22Rv1 (cell line): ENCODE results near the gene FNBP1.

Source experiments
- H3K27ac ChIP-seq: fragments of 450-650 bp; 2 replicates; pipeline ENCODE4 v1.5.1; 2017
- CTCF ChIP-seq: fragments of 450-650 bp; IDR thresholded peaks from 2 replicates; pipeline ENCODE4 v1.5.1; 2017; ENCODE audit warnings: mild to moderate bottlenecking
- ZFX ChIP-seq: fragments of 450-650 bp; IDR thresholded peaks from 2 replicates; pipeline ENCODE4 v1.6.1; 2017; ENCODE audit warnings: antibody characterized with exemption, borderline replicate concordance

FNBP1 gene

GRCh38 chr9:129871046-129871445, 171.9 kb downstream of the FNBP1 start:
- TF ChIP-seq CTCF = no peak
- TF ChIP-seq ZFX = no peak
- H3K27ac ChIP-seq = no peak overlapping the region

- TF ChIP-seq CTCF (no peak), ZFX (no peak)
- no peak overlapping the region for H3K27ac ChIP-seq
These were observed 173.1 kb downstream of the FNBP1 start for GRCh38 chr9:129869585-129870501.

- no peak overlapping the region for H3K27ac ChIP-seq
- TF ChIP-seq ZFX = no peak
- no peak for TF ChIP-seq CTCF
These were observed 174.0 kb downstream of the FNBP1 start for GRCh38 chr9:129868872-129869486.

- H3K27ac ChIP-seq = no peak overlapping the region
- TF ChIP-seq ZFX (no peak), CTCF (no peak)
These were observed 174.7 kb downstream of the FNBP1 start for GRCh38 chr9:129868023-129868871.

GRCh38 chr9:129867136-129868022, 175.6 kb downstream of the FNBP1 start:
- TF ChIP-seq ZFX = no peak
- TF ChIP-seq CTCF = no peak
- no peak overlapping the region for H3K27ac ChIP-seq

GRCh38 chr9:129866394-129867135, 176.4 kb downstream of the FNBP1 start:
- no peak for TF ChIP-seq CTCF
- no peak for TF ChIP-seq ZFX
- no peak overlapping the region for H3K27ac ChIP-seq
